Measurements from ENCODE around the gene GAB3.

The GAB3 gene

GRCh38 chrX:154751203-154751668, 359 bp upstream of the GAB3 start:
- no peak for DNase-seq (ENCODE audit: low read depth)

GRCh38 chrX:154749856-154750255, 1.0 kb downstream of the GAB3 start:
- no peak for DNase-seq (ENCODE audit: low read depth)

GRCh38 chrX:154748712-154749339, 2.1 kb downstream of the GAB3 start:
- DNase-seq (ENCODE audit: low read depth): peak; percentile 25

- DNase-seq (ENCODE audit: low read depth): no peak
These were observed 8.3 kb downstream of the GAB3 start for GRCh38 chrX:154742613-154743012.

GRCh38 chrX:154739952-154740465, 10.9 kb downstream of the GAB3 start:
- DNase-seq (ENCODE audit: low read depth): no peak

- DNase-seq (ENCODE audit: low read depth): no peak
These were observed 12.7 kb downstream of the GAB3 start for GRCh38 chrX:154738011-154738738.

GRCh38 chrX:154737136-154737535, 13.7 kb downstream of the GAB3 start:
- no peak for DNase-seq (ENCODE audit: low read depth)

GRCh38 chrX:154735695-154736393, 15.0 kb downstream of the GAB3 start:
- no peak for DNase-seq (ENCODE audit: low read depth)

GRCh38 chrX:154734061-154734781, 16.7 kb downstream of the GAB3 start:
- DNase-seq (ENCODE audit: low read depth): no peak

- DNase-seq (ENCODE audit: low read depth): no peak
These were observed 17.8 kb downstream of the GAB3 start for GRCh38 chrX:154733066-154733425.

- no peak for DNase-seq (ENCODE audit: low read depth)
These were observed 18.3 kb downstream of the GAB3 start for GRCh38 chrX:154732421-154733065.

GRCh38 chrX:154731881-154732280, 19.0 kb downstream of the GAB3 start:
- no peak for DNase-seq (ENCODE audit: low read depth)

GRCh38 chrX:154731184-154731583, 19.7 kb downstream of the GAB3 start:
- no peak for DNase-seq (ENCODE audit: low read depth)

- no peak for DNase-seq (ENCODE audit: low read depth)
These were observed 20.5 kb downstream of the GAB3 start for GRCh38 chrX:154730253-154730891.

GRCh38 chrX:154729439-154729838, 21.4 kb downstream of the GAB3 start:
- no peak for DNase-seq (ENCODE audit: low read depth)

- DNase-seq (ENCODE audit: low read depth): no peak
These were observed 22.3 kb downstream of the GAB3 start for GRCh38 chrX:154728431-154729190.

GRCh38 chrX:154727871-154728270, 23.0 kb downstream of the GAB3 start:
- DNase-seq (ENCODE audit: low read depth): no peak

- DNase-seq (ENCODE audit: low read depth): no peak
These were observed 23.5 kb downstream of the GAB3 start for GRCh38 chrX:154727418-154727817.

- no peak for DNase-seq (ENCODE audit: low read depth)
These were observed 25.7 kb downstream of the GAB3 start for GRCh38 chrX:154724993-154725756.

- no peak for DNase-seq (ENCODE audit: low read depth)
These were observed 29.7 kb downstream of the GAB3 start for GRCh38 chrX:154721155-154721554.

Data from activated T-cell treated with anti-CD3 and anti-CD28 coated beads for 24 hours (primary cell).